ENCODE measurements around the gene TFDP1. TPM values are rescaled to one million over a fixed set of nuclear protein-coding genes. Genes with fewer than 3 reads are reported as not detected.
"Not testable (repeated sequence)": the region's sequence is repeated elsewhere in the genome, so short reads cannot be mapped to it uniquely, and the experiment has no call there.

Gene TFDP1
- total and polyA plus RNA-seq, 5 donors = 37.1 to 54.2 (median 50.1) TPM

GRCh38 chr13:113560645-113561416, 23.7 kb upstream of the TFDP1 start:
- H3K9me3 ChIP-seq (ENCODE audit: control insufficient read depth, low read length) = no peaks in the 10 kb centered on the region
- no peaks in the 10 kb centered on the region for H3K27me3 ChIP-seq (ENCODE audit: control insufficient read depth, insufficient read depth)
- intact Hi-C loops (cut with DNase I) = loop anchor here in 2 of 4 donors (5.0 to 10.0 kb wide), 2 partner anchors 99 to 106 kb away; partner anchors contain the start of gene ADPRHL1 (in 1 of the 2)
- H3K4me3 ChIP-seq (ENCODE audit: low read length) = no peak overlapping the region
- no peak overlapping the region for H3K27ac ChIP-seq (ENCODE audit: low read length)
- ATAC-seq (no peak), DNase-seq (no peak)
- WGBS = 84% methylated on average over 18 of the region's 18 CpGs
- no peaks in the 10 kb centered on the region for H3K4me1 ChIP-seq (ENCODE audit: control insufficient read depth, insufficient read depth, low read length)

- no peak for DNase-seq
These were observed 23.0 kb upstream of the TFDP1 start for GRCh38 chr13:113561417-113562084.

GRCh38 chr13:113562085-113562749, 22.3 kb upstream of the TFDP1 start:
- H3K27me3 ChIP-seq (ENCODE audit: control insufficient read depth, insufficient read depth) = no peaks in the 10 kb centered on the region
- DNase-seq (peak; percentile 64 to 82 (median 82)), ATAC-seq (peak; percentile 60 to 68)
- H3K9me3 ChIP-seq (ENCODE audit: control insufficient read depth, low read length) = no peaks in the 10 kb centered on the region
- no peak overlapping the region for H3K4me3 ChIP-seq (ENCODE audit: low read length)
- intact Hi-C loops (cut with DNase I) = loop anchor here in 2 of 4 donors (5.0 to 10.0 kb wide), 2 partner anchors 100 to 107 kb away; partner anchors contain the start of gene ADPRHL1 (in 1 of the 2)
- H3K27ac ChIP-seq (ENCODE audit: low read length) = no peak overlapping the region
- WGBS = 21% methylated on average over 14 of the region's 14 CpGs
- H3K4me1 ChIP-seq (ENCODE audit: control insufficient read depth, insufficient read depth, low read length) = no peaks in the 10 kb centered on the region

More at GRCh38 chr13:113561417-113562084, 23.0 kb upstream of the TFDP1 start:
- Histone ChIP-seq H3K9me3 (ENCODE audit: control insufficient read depth, low read length) (no peaks in the 10 kb centered on the region), H3K27ac (ENCODE audit: low read length) (no peak overlapping the region), H3K27me3 (ENCODE audit: control insufficient read depth, insufficient read depth) (no peaks in the 10 kb centered on the region), H3K4me3 (ENCODE audit: low read length) (no peak overlapping the region), H3K4me1 (ENCODE audit: control insufficient read depth, insufficient read depth, low read length) (no peaks in the 10 kb centered on the region)
- intact Hi-C loops (cut with DNase I) = loop anchor here in 2 of 4 donors (5.0 to 10.0 kb wide), 2 partner anchors 99 to 107 kb away; partner anchors contain the start of gene ADPRHL1 (in 1 of the 2)
- 90% methylated on average over 19 of the region's 19 CpGs for WGBS
- ATAC-seq = no peak

- Histone ChIP-seq H3K9me3 (ENCODE audit: control insufficient read depth, low read length) (no peaks in the 10 kb centered on the region), H3K4me3 (ENCODE audit: low read length) (no peak overlapping the region), H3K27me3 (ENCODE audit: control insufficient read depth, insufficient read depth) (no peaks in the 10 kb centered on the region), H3K4me1 (ENCODE audit: control insufficient read depth, insufficient read depth, low read length) (no peaks in the 10 kb centered on the region), H3K27ac (ENCODE audit: low read length) (no peak overlapping the region)
- WGBS = 58% methylated on average over 7 of the region's 7 CpGs
- DNase-seq (no peak), ATAC-seq (no peak)
- intact Hi-C loops (cut with DNase I) = loop anchor here in 2 of 4 donors (5.0 to 10.0 kb wide), 2 partner anchors 101 to 108 kb away; partner anchors contain the start of gene ADPRHL1 (in 1 of the 2)
These were observed 21.7 kb upstream of the TFDP1 start for GRCh38 chr13:113562844-113563243.

- not testable (repeated sequence) for H3K4me3 ChIP-seq (ENCODE audit: low read length); H3K27ac ChIP-seq (ENCODE audit: low read length); H3K9me3 ChIP-seq (ENCODE audit: control insufficient read depth, low read length); H3K27me3 ChIP-seq (ENCODE audit: control insufficient read depth, insufficient read depth); ATAC-seq; H3K4me1 ChIP-seq (ENCODE audit: control insufficient read depth, insufficient read depth, low read length); DNase-seq
- 84% methylated on average over 4 of the region's 4 CpGs for WGBS
- intact Hi-C loops (cut with DNase I) = loop anchor here in 2 of 4 donors (5.0 to 10.0 kb wide), 2 partner anchors 101 to 109 kb away; partner anchors contain the start of gene ADPRHL1 (in 1 of the 2)
These were observed 21.0 kb upstream of the TFDP1 start for GRCh38 chr13:113563511-113563910.

- no peaks in the 10 kb centered on the region for H3K4me1 ChIP-seq (ENCODE audit: control insufficient read depth, insufficient read depth, low read length)
- intact Hi-C loops (cut with DNase I) = loop anchor here in 2 of 4 donors (5.0 to 10.0 kb wide), 2 partner anchors 102 to 110 kb away; partner anchors contain the start of gene ADPRHL1 (in 1 of the 2)
- no peak overlapping the region for H3K4me3 ChIP-seq (ENCODE audit: low read length)
- H3K27ac ChIP-seq (ENCODE audit: low read length) = no peak overlapping the region
- ATAC-seq (no peak), DNase-seq (no peak)
- no peaks in the 10 kb centered on the region for H3K9me3 ChIP-seq (ENCODE audit: control insufficient read depth, low read length)
- 78% methylated on average over 17 of the region's 17 CpGs for WGBS
- peaks cover 3% of the 10 kb centered on the region for H3K27me3 ChIP-seq (ENCODE audit: control insufficient read depth, insufficient read depth)
These were observed 20.1 kb upstream of the TFDP1 start for GRCh38 chr13:113564331-113565023.

GRCh38 chr13:113565526-113566226, 18.9 kb upstream of the TFDP1 start:
- Histone ChIP-seq H3K27ac (ENCODE audit: low read length) (no peak overlapping the region), H3K9me3 (ENCODE audit: control insufficient read depth, low read length) (no peaks in the 10 kb centered on the region), H3K4me1 (ENCODE audit: control insufficient read depth, insufficient read depth, low read length) (no peaks in the 10 kb centered on the region), H3K4me3 (ENCODE audit: low read length) (no peak overlapping the region), H3K27me3 (ENCODE audit: control insufficient read depth, insufficient read depth) (peaks cover 3% of the 10 kb centered on the region)
- DNase-seq (no peak), ATAC-seq (no peak)
- intact Hi-C loops (cut with DNase I) = loop anchor here in 1 of 4 donors (10.0 kb wide), 1 partner anchor 111 kb away; the partner anchor contains the start of gene ADPRHL1
- 80% methylated on average over 26 of the region's 26 CpGs for WGBS

GRCh38 chr13:113566227-113566561, 18.4 kb upstream of the TFDP1 start:
- 87% methylated on average over 17 of the region's 17 CpGs for WGBS

GRCh38 chr13:113567681-113568080, 16.9 kb upstream of the TFDP1 start:
- intact Hi-C loops (cut with DNase I) = loop anchor here in 1 of 4 donors (10.0 kb wide), 1 partner anchor 113 kb away; the partner anchor contains the start of gene ADPRHL1
- no peaks in the 10 kb centered on the region for H3K4me1 ChIP-seq (ENCODE audit: control insufficient read depth, insufficient read depth, low read length)
- DNase-seq (no peak), ATAC-seq (no peak)
- H3K4me3 ChIP-seq (ENCODE audit: low read length) = no peak overlapping the region
- H3K9me3 ChIP-seq (ENCODE audit: control insufficient read depth, low read length) = no peaks in the 10 kb centered on the region
- WGBS = 93% methylated on average over 4 of the region's 4 CpGs
- peaks cover 3% of the 10 kb centered on the region for H3K27me3 ChIP-seq (ENCODE audit: control insufficient read depth, insufficient read depth)
- no peak overlapping the region for H3K27ac ChIP-seq (ENCODE audit: low read length)

More at GRCh38 chr13:113566227-113566561, 18.4 kb upstream of the TFDP1 start:
- ATAC-seq (no peak), DNase-seq (no peak)
- H3K27me3 ChIP-seq (ENCODE audit: control insufficient read depth, insufficient read depth) = peaks cover 3% of the 10 kb centered on the region
- no peak overlapping the region for H3K27ac ChIP-seq (ENCODE audit: low read length)
- H3K4me3 ChIP-seq (ENCODE audit: low read length) = no peak overlapping the region
- H3K4me1 ChIP-seq (ENCODE audit: control insufficient read depth, insufficient read depth, low read length) = no peaks in the 10 kb centered on the region
- intact Hi-C loops (cut with DNase I) = loop anchor here in 1 of 4 donors (10.0 kb wide), 1 partner anchor 111 kb away; the partner anchor contains the start of gene ADPRHL1
- H3K9me3 ChIP-seq (ENCODE audit: control insufficient read depth, low read length) = no peaks in the 10 kb centered on the region

Data from right cardiac atrium (tissue), 5 donors.